Colonic mucosa (tissue), 4 donors: ENCODE measurements around the gene SLC22A8. TPM values are rescaled to one million over a fixed set of nuclear protein-coding genes. Genes with fewer than 3 reads are reported as not detected.

Experiments used
- DNase-seq: peaks from one replicate; pipeline ENCODE4 v3.0.0-alpha.2; 2020
- H3K27ac ChIP-seq: fragments of 200-600 bp; one replicate; pipeline ENCODE4 v1.8.0; 2021
- H3K27me3 ChIP-seq: fragments of 200-600 bp; one replicate; pipeline ENCODE4 v1.8.0; 2021
- H3K36me3 ChIP-seq: fragments of 200-600 bp; one replicate; pipeline ENCODE4 v1.8.0; 2021
- H3K4me1 ChIP-seq: fragments of 200-600 bp; one replicate; pipeline ENCODE4 v1.8.0; 2021; ENCODE audit warnings: mild to moderate bottlenecking
- H3K4me3 ChIP-seq: fragments of 200-600 bp; one replicate; pipeline ENCODE4 v1.8.0; 2021
- H3K9ac ChIP-seq, 2 donors: one replicate each; pipeline ENCODE4 v1.7.0; 2013; ENCODE audit warnings: control low read depth in 2 of 2, low read depth in 2 of 2, low read length in 2 of 2
- H3K9me3 ChIP-seq: fragments of 200-600 bp; one replicate; pipeline ENCODE4 v1.8.0; 2021
- CTCF ChIP-seq: fragments of 200-600 bp; IDR thresholded peaks from one replicate; pipeline ENCODE4 v1.8.0; 2022; ENCODE audit warnings: antibody characterized with exemption, mild to moderate bottlenecking
- intact Hi-C: fragments of 100-400 bp; cut with DNase I; formaldehyde crosslinking; loops from one replicate; pipeline ENCODE4 v1.14.1; 2022
- total RNA-seq, 2 donors: library from RNA; stranded (reverse); fragmentation: NEBNext Ultra II Directional in 1 of 2; extraction: Animal tissue kit (Norgen Biotek cat#: 25700) in 1 of 2; gene quantifications; one replicate each; pipeline ENCODE4 v1.2.1, GENCODE V29; 2021
- donor health status: healthy.
- donor health status: DM: no; HTN: no; CAD: no.
- donor health status: DM: no; HTN: no; CAD: no.

The SLC22A8 gene
- total RNA-seq, 2 donors from 2014 or later: not detected

GRCh38 chr11:63023222-63023814, 7.7 kb upstream of the SLC22A8 start:
- DNase-seq: no peak
- H3K9ac ChIP-seq: no peak overlapping the region
- H3K9me3 ChIP-seq: no peaks in the 10 kb centered on the region
- no peak for TF ChIP-seq CTCF
- no peaks in the 10 kb centered on the region for H3K4me1 ChIP-seq
- no peaks in the 10 kb centered on the region for H3K36me3 ChIP-seq
- H3K4me3 ChIP-seq: no peak overlapping the region
- no peak overlapping the region for H3K27ac ChIP-seq
- H3K27me3 ChIP-seq: no peaks in the 10 kb centered on the region
- intact Hi-C loops: loop anchor here (1.0 kb wide), 1 partner anchor 117 kb away; no protein-coding TSS in a partner anchor

- no peak for TF ChIP-seq CTCF
Measured at GRCh38 chr11:63022441-63022840, 6.8 kb upstream of the SLC22A8 start.

GRCh38 chr11:63020671-63021291, 5.1 kb upstream of the SLC22A8 start:
- H3K27ac ChIP-seq: no peak overlapping the region
- no peaks in the 10 kb centered on the region for H3K4me1 ChIP-seq
- peak; percentile 14 for TF ChIP-seq CTCF
- DNase-seq: peak; percentile 35
- no peaks in the 10 kb centered on the region for H3K9me3 ChIP-seq
- H3K9ac ChIP-seq: no peak overlapping the region
- intact Hi-C loops: no loop called here
- H3K36me3 ChIP-seq: no peaks in the 10 kb centered on the region
- no peaks in the 10 kb centered on the region for H3K27me3 ChIP-seq
- no peak overlapping the region for H3K4me3 ChIP-seq

More at GRCh38 chr11:63022441-63022840, 6.8 kb upstream of the SLC22A8 start:
- Histone ChIP-seq H3K9ac (no peak overlapping the region), H3K36me3 (no peaks in the 10 kb centered on the region), H3K27ac (no peak overlapping the region), H3K9me3 (no peaks in the 10 kb centered on the region), H3K27me3 (no peaks in the 10 kb centered on the region), H3K4me3 (no peak overlapping the region), H3K4me1 (no peaks in the 10 kb centered on the region)
- no peak for DNase-seq
- intact Hi-C loops: no loop called here

GRCh38 chr11:63019506-63019905, 3.9 kb upstream of the SLC22A8 start:
- DNase-seq: no peak
- intact Hi-C loops: no loop called here

GRCh38 chr11:63017306-63017974, 1.8 kb upstream of the SLC22A8 start:
- Histone ChIP-seq H3K27me3 (no peaks in the 10 kb centered on the region), H3K9me3 (no peaks in the 10 kb centered on the region), H3K27ac (no peak overlapping the region), H3K4me1 (no peaks in the 10 kb centered on the region), H3K36me3 (no peaks in the 10 kb centered on the region), H3K4me3 (no peak overlapping the region), H3K9ac (no peak overlapping the region)
- intact Hi-C loops: no loop called here
- TF ChIP-seq CTCF: no peak
- no peak for DNase-seq

More at GRCh38 chr11:63019506-63019905, 3.9 kb upstream of the SLC22A8 start:
- H3K4me3 ChIP-seq: no peak overlapping the region
- H3K9ac ChIP-seq: no peak overlapping the region
- TF ChIP-seq CTCF: no peak
- H3K27me3 ChIP-seq: no peaks in the 10 kb centered on the region
- no peak overlapping the region for H3K27ac ChIP-seq
- no peaks in the 10 kb centered on the region for H3K9me3 ChIP-seq
- H3K36me3 ChIP-seq: no peaks in the 10 kb centered on the region
- H3K4me1 ChIP-seq: no peaks in the 10 kb centered on the region
